Breast epithelium (tissue), 3 donors: ENCODE results near the gene LIX1L.

Experiments
- CTCF ChIP-seq, 3 donors: fragments of 450-650 bp; IDR thresholded peaks; one replicate each; pipeline ENCODE4 v1.5.1; 2016 to 2017; ENCODE audit warnings: antibody characterized with exemption in 3 of 3, mild to moderate bottlenecking in 3 of 3, moderate library complexity in 3 of 3
- POLR2A ChIP-seq: fragments of 450-650 bp; IDR thresholded peaks from one replicate; pipeline ENCODE4 v1.6.1; 2016; ENCODE audit warnings: antibody characterized with exemption, mild to moderate bottlenecking, moderate library complexity
- POLR2AphosphoS5 ChIP-seq, 3 donors: sonication (generic); formaldehyde crosslinking; IDR thresholded peaks; one replicate each; pipeline ENCODE4 v1.6.1; 2017; ENCODE audit warnings: antibody characterized with exemption in 3 of 3

GRCh38 chr1:145955436-145955835 lies 2.4 kb downstream of the LIX1L start:
- TF ChIP-seq POLR2A (no peak), CTCF (IDR thresholded peaks at IDR 0.05) (no peak), POLR2AphosphoS5 (IDR thresholded peaks at IDR 0.05) (no peak)
